Measurements from ENCODE around the gene MINDY4. TPM values are rescaled to one million over a fixed set of nuclear protein-coding genes. Genes with fewer than 3 reads are reported as not detected.

MINDY4 gene
- total and polyA plus RNA-seq, 8 donors, result 1.6 to 22.8 (median 6.4) TPM; not detected in 1

DNA sequence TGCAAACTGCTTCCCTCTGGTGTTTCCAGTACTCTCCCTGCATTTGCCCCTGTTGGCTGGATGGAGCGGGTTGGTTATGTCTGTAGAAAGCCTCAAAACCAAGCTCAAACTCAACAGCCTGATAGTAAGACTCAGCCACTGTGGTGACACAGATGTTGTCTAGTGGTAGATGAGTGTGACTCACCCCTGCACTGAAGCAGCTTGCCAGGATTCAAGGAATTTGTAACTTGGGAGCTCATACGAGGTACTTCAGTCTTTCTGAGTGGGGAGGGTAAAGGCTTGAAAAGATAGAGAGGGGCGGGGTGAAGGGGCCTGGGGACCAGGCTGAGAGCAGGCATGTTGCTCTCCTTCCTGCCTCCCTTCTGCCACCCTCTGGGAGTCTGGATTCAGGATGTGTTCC is 117.5 kb downstream of the MINDY4 start:
- TF ChIP-seq, protein P1, sequence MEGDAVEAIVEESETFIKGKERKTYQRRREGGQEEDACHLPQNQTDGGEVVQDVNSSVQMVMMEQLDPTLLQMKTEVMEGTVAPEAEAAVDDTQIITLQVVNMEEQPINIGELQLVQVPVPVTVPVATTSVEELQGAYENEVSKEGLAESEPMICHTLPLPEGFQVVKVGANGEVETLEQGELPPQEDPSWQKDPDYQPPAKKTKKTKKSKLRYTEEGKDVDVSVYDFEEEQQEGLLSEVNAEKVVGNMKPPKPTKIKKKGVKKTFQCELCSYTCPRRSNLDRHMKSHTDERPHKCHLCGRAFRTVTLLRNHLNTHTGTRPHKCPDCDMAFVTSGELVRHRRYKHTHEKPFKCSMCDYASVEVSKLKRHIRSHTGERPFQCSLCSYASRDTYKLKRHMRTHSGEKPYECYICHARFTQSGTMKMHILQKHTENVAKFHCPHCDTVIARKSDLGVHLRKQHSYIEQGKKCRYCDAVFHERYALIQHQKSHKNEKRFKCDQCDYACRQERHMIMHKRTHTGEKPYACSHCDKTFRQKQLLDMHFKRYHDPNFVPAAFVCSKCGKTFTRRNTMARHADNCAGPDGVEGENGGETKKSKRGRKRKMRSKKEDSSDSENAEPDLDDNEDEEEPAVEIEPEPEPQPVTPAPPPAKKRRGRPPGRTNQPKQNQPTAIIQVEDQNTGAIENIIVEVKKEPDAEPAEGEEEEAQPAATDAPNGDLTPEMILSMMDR (IDR thresholded peaks at IDR 0.05), result no peak
- TF ChIP-seq POLR2AphosphoS5 (IDR thresholded peaks at IDR 0.05), result peak in 1 of 3 donors; percentile 19
- TF ChIP-seq POLR2A (IDR thresholded peaks at IDR 0.05), result no peak
- Histone ChIP-seq H3K4me3 (no peak overlapping the region), H3K27ac (peak overlapping the region in 2 of 5 donors; percentile 16 to 46), H3K4me1 (peaks cover 0 to 35% (median 12%) of the 10 kb centered on the region in 4 donors), H3K27me3 (no peaks in the 10 kb centered on the region), H3K36me3 (peaks cover 0 to 24% (median 0%) of the 10 kb centered on the region in 4 donors), H3K9me3 (peaks cover 0 to 11% (median 0%) of the 10 kb centered on the region in 4 donors)
- DNase-seq, result peak in 1 of 2 donors; percentile 61
- intact Hi-C loops (cut with DNase I; ENCODE audit: low total_unique reads), result no loop called here
- 54 to 70% (median 61%) methylated on average over 3 of the region's 3 CpGs for WGBS, 5 donors

DNA sequence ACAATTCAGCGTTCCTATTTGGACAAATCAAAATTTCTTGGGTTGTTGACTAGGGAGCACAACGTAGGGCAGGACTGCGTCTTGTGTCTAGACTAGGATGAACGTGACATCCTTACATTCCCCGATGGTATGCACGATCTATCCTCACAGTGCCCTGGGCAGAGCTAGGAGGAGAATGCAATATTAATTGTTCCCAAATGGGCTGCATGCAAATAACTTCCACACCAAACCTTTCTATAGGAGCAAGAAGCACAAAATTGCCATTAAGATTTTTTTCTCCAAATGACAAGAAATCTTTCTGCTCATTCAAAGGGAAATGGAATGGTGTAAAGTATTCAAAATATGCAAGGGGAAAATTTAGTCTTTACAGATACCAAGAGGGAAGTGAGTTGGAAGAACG is 119.0 kb downstream of the MINDY4 start:
- DNase-seq, result no peak
- TF ChIP-seq EP300 (IDR thresholded peaks at IDR 0.05) (no peak), POLR2A (IDR thresholded peaks at IDR 0.05) (no peak)
- TF ChIP-seq, protein P1 (IDR thresholded peaks at IDR 0.05), result no peak
- Histone ChIP-seq H3K27me3 (no peaks in the 10 kb centered on the region), H3K36me3 (peaks cover 0 to 9% (median 0%) of the 10 kb centered on the region in 4 donors), H3K4me3 (no peak overlapping the region), H3K4me1 (peaks cover 0 to 44% (median 17%) of the 10 kb centered on the region in 4 donors), H3K27ac (no peak overlapping the region), H3K9me3 (peaks cover 0 to 11% (median 0%) of the 10 kb centered on the region in 4 donors)
- 93 to 97% (median 97%) methylated on average over 7 of the region's 7 CpGs for WGBS, 5 donors
- intact Hi-C loops (cut with DNase I; ENCODE audit: low total_unique reads), result no loop called here

DNA sequence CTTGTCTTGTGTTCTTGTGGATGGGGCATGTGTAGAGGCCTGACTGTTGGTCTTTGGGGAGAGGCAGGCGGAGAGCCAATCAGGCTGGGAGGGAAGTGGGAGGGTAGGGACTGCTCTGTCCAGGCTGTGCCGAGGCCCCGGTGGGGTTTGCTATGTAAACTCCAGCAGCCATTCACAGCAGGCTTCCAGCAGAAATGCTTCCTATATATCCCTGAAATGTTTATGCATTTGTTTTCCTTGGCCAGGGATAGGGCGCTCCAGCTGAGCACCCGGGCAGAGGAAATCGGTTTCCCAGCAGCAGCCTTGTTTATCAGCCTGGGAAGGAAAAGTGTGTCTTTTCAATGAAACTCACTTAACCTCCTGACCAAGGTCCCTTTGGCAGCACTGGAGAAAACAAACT is 122.1 kb downstream of the MINDY4 start:
- H3K27ac ChIP-seq, result peak overlapping the region in 3 of 5 donors; percentile 26 to 45 (median 42)
- DNase-seq, result peak in 1 of 2 donors; percentile 82
- TF ChIP-seq, protein P1 (IDR thresholded peaks at IDR 0.05), result no peak
- TF ChIP-seq POLR2AphosphoS5 (IDR thresholded peaks at IDR 0.05), result no peak
- TF ChIP-seq POLR2A (IDR thresholded peaks at IDR 0.05), result no peak
- no peak for TF ChIP-seq EP300 (IDR thresholded peaks at IDR 0.05)
- H3K9me3 ChIP-seq, result peaks cover 0 to 11% (median 0%) of the 10 kb centered on the region in 4 donors
- H3K4me3 ChIP-seq, result no peak overlapping the region
- no peaks in the 10 kb centered on the region for H3K27me3 ChIP-seq
- H3K36me3 ChIP-seq, result peaks cover 0 to 8% (median 0%) of the 10 kb centered on the region in 4 donors
- peaks cover 18 to 53% (median 32%) of the 10 kb centered on the region in 4 donors for H3K4me1 ChIP-seq
- 36 to 44% (median 40%) methylated on average over 6 of the region's 6 CpGs for WGBS, 5 donors
- intact Hi-C loops (cut with DNase I; ENCODE audit: low total_unique reads), result no loop called here

- TF ChIP-seq POLR2AphosphoS5 (IDR thresholded peaks at IDR 0.05) (no peak), POLR2A (IDR thresholded peaks at IDR 0.05) (no peak), EP300 (IDR thresholded peaks at IDR 0.05) (no peak)
- TF ChIP-seq, protein P1 (IDR thresholded peaks at IDR 0.05), result no peak
- H3K4me3 ChIP-seq, result no peak overlapping the region
- H3K27me3 ChIP-seq, result no peaks in the 10 kb centered on the region
- H3K4me1 ChIP-seq, result peaks cover 18 to 47% (median 33%) of the 10 kb centered on the region in 4 donors
- peak overlapping the region in 3 of 5 donors; percentile 26 to 48 (median 45) for H3K27ac ChIP-seq
- WGBS, 5 donors, result 38 to 73% (median 56%) methylated on average over 1 of the region's 1 CpG
- H3K9me3 ChIP-seq, result peaks cover 0 to 11% (median 0%) of the 10 kb centered on the region in 4 donors
- intact Hi-C loops (cut with DNase I; ENCODE audit: low total_unique reads), result no loop called here
- peaks cover 0 to 8% (median 0%) of the 10 kb centered on the region in 4 donors for H3K36me3 ChIP-seq
- no peak for DNase-seq
Measured at GRCh38 chr7:30894009-30894408, 122.8 kb downstream of the MINDY4 start.
